RWPE2 (cell line): ENCODE results near the gene ARNT2.
A peak's percentile ranks its signal among the peaks of the same experiment; 100 is the strongest.

Experiments used
- ATAC-seq: fragments of 200-7000 bp; cut with Tn5 transposase; 3 replicates; pipeline ENCODE4 v1.9.1; 2021; ENCODE audit warnings: low read depth
- DNase-seq: peaks from one replicate; pipeline ENCODE4 v3.0.0-alpha.2; 2020; ENCODE audit warnings: low spot score
- H3K27ac ChIP-seq: fragments of 450-650 bp; 2 replicates; pipeline ENCODE4 v1.5.1; 2017; ENCODE audit warnings: mild to moderate bottlenecking; ENCODE audit not compliant: poor library complexity, severe bottlenecking
- H3K27me3 ChIP-seq: fragments of 250-450 bp; sonication (Bioruptor Pico); 2 replicates; pipeline ENCODE4 v1.5.1; 2021; ENCODE audit warnings: mild to moderate bottlenecking, moderate library complexity; ENCODE audit not compliant: insufficient read depth, poor library complexity, severe bottlenecking
- H3K36me3 ChIP-seq: fragments of 250-450 bp; sonication (Bioruptor Pico); 2 replicates; pipeline ENCODE4 v1.5.1; 2020; ENCODE audit warnings: low read depth, mild to moderate bottlenecking, moderate library complexity
- H3K4me1 ChIP-seq: fragments of 250-450 bp; sonication (Bioruptor Pico); 2 replicates; pipeline ENCODE4 v1.5.1; 2021; ENCODE audit warnings: mild to moderate bottlenecking, moderate library complexity; ENCODE audit not compliant: insufficient read depth, poor library complexity, severe bottlenecking
- H3K4me3 ChIP-seq: fragments of 250-450 bp; sonication (Bioruptor Pico); 2 replicates; pipeline ENCODE4 v1.5.1; 2021; ENCODE audit warnings: mild to moderate bottlenecking, moderate library complexity; ENCODE audit not compliant: severe bottlenecking
- H3K9me3 ChIP-seq: fragments of 250-450 bp; sonication (Bioruptor Pico); 2 replicates; pipeline ENCODE4 v1.5.1; 2021; ENCODE audit warnings: mild to moderate bottlenecking, moderate library complexity; ENCODE audit not compliant: severe bottlenecking
- CTCF ChIP-seq: fragments of 450-650 bp; IDR thresholded peaks from one replicate; pipeline ENCODE4 v1.5.1; 2017; ENCODE audit warnings: mild to moderate bottlenecking, moderate library complexity; ENCODE audit not compliant: poor library complexity, severe bottlenecking

Gene ARNT2

DNA sequence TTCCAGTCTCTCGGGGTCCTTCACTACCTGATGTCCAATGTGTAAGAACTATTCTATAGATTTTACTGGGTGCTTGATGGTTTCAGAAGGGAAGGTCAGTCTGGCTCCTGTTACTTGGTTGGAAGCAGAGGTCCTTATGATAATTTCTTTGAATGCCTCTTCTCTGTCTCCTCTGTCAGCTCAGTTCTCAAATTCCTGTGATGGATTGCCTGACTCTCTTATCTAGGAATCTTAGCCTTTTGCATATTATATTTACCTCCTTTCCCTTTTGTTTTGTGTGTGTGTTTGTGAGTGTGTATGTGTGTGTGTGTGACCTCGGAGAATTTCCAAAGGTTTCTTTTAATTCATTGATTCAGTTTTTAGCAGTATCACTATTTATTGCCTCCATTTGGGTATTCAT is 88.2 kb downstream of the ARNT2 start:
- peaks cover 29% of the 10 kb centered on the region for H3K4me1 ChIP-seq
- ATAC-seq (no peak), DNase-seq (no peak)
- H3K9me3 ChIP-seq: no peaks in the 10 kb centered on the region
- no peak overlapping the region for H3K4me3 ChIP-seq
- no peaks in the 10 kb centered on the region for H3K36me3 ChIP-seq
- H3K27me3 ChIP-seq: no peaks in the 10 kb centered on the region
- no peak overlapping the region for H3K27ac ChIP-seq
- no peak for TF ChIP-seq CTCF

GRCh38 chr15:80492874-80493273 is 88.7 kb downstream of the ARNT2 start:
- Histone ChIP-seq H3K36me3 (no peaks in the 10 kb centered on the region), H3K4me3 (no peak overlapping the region), H3K27me3 (no peaks in the 10 kb centered on the region), H3K9me3 (no peaks in the 10 kb centered on the region), H3K4me1 (peaks cover 29% of the 10 kb centered on the region), H3K27ac (no peak overlapping the region)
- no peak for ATAC-seq
- no peak for DNase-seq
- no peak for TF ChIP-seq CTCF

GRCh38 chr15:80494351-80494751 is 90.2 kb downstream of the ARNT2 start:
- ATAC-seq (peak; percentile 88), DNase-seq (no peak)
- H3K9me3 ChIP-seq: no peaks in the 10 kb centered on the region
- H3K4me3 ChIP-seq: no peak overlapping the region
- peak overlapping the region; percentile 27 for H3K27ac ChIP-seq
- no peak for TF ChIP-seq CTCF
- H3K4me1 ChIP-seq: peaks cover 19% of the 10 kb centered on the region
- no peaks in the 10 kb centered on the region for H3K36me3 ChIP-seq
- H3K27me3 ChIP-seq: no peaks in the 10 kb centered on the region

DNA sequence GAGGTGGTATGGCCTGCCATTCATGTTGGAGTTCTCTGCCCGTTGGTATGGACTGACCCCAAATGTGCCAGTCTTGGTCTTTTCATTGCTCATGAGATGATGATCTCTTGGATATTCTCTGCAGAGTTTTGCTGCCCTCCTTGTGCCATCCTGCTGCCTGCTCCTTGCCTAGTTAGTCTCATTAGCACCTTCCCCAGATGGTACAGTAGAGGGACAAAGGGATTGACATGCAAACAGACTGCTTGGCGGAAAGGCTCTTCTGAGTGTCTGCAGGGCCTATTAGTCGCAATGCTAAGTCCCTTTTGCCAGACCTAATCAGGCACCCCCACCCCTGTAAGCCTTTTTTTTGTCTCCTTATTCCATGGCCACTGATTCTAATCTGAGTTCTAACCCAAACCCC is 90.6 kb downstream of the ARNT2 start:
- TF ChIP-seq CTCF: no peak
- Histone ChIP-seq H3K27me3 (no peaks in the 10 kb centered on the region), H3K27ac (peak overlapping the region; percentile 27), H3K36me3 (no peaks in the 10 kb centered on the region), H3K4me3 (no peak overlapping the region), H3K4me1 (peaks cover 18% of the 10 kb centered on the region), H3K9me3 (no peaks in the 10 kb centered on the region)
- ATAC-seq (no peak), DNase-seq (no peak)

DNA sequence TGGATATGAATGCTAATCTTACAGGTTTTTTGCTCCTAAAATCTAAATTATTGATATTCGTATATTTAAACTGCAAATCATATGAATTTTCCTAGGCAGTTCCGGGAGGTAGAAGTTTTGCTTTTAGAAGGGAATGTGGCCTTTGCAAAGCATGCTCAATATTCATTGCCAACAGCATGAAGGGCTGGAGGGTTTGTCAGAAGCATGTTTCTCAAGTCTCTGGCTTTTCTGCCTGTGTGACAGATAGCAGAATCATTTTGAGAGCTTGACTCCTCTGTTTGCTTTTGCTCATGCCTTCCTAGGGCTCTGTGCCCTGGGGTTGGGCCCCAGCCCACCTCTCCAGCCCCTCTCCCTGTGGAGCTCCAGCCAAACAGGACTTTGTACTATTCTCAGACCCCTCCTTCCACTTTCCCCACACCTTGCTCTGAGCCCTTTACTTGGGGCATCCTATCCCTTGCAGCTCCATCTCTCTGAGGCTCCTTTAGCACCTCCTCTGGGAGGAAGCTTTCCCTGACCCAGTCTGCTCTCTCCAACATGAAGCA is 91.3 kb downstream of the ARNT2 start:
- Histone ChIP-seq H3K27me3 (no peaks in the 10 kb centered on the region), H3K4me3 (no peak overlapping the region), H3K4me1 (peaks cover 18% of the 10 kb centered on the region), H3K27ac (no peak overlapping the region), H3K36me3 (no peaks in the 10 kb centered on the region), H3K9me3 (no peaks in the 10 kb centered on the region)
- ATAC-seq (no peak), DNase-seq (no peak)
- TF ChIP-seq CTCF: no peak
